Measurements from ENCODE around the gene UBP1.
"Not testable (repeated sequence)": the region's sequence is repeated elsewhere in the genome, so short reads cannot be mapped to it uniquely, and the experiment has no call there.

The UBP1 gene

GRCh38 chr3:33437556-33438283, 2.5 kb downstream of the UBP1 start:
- no peak for DNase-seq (ENCODE audit: low spot score)

DNA sequence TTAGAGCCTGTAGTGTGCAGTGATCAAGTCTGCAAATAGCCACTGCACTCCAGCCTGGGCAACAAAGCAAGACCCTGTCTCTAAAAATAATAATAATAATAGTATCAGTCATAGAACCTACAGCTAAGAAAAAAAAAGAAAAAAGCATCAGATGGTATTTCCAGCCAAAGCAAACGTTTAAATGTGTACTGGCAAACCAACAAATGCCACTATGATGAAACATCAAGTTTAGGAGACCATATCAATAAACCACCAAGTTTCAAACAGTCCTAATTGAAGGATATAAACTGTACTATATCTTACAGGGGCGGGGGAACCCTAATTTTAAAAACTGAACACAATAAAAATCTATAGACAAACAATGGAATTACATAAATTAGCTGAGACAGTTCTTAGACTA, 6.4 kb downstream of the UBP1 start:
- no peak for DNase-seq (ENCODE audit: low spot score)

DNA sequence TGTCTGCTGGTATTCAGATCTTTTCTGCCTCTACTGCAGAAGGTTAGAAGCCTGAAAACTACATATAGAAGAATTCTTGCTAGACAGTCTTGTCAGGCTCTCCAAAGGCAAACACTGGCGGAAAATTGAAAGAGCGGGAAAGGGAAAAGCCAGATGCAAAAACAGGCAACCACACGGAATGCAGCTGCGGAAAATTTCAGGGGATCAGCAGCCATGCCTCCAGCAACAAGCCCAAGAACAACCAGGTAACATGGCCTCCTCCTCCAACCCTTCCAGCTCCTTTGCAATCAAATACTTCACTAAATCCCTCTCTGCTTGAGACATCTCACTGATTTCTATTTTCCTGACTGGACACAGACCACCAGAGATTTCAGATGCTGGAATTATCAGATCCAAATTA, 9.6 kb downstream of the UBP1 start:
- DNase-seq (ENCODE audit: low spot score), result no peak

- no peak for DNase-seq (ENCODE audit: low spot score)
Observed at GRCh38 chr3:33430061-33430460, 10.1 kb downstream of the UBP1 start.

DNA sequence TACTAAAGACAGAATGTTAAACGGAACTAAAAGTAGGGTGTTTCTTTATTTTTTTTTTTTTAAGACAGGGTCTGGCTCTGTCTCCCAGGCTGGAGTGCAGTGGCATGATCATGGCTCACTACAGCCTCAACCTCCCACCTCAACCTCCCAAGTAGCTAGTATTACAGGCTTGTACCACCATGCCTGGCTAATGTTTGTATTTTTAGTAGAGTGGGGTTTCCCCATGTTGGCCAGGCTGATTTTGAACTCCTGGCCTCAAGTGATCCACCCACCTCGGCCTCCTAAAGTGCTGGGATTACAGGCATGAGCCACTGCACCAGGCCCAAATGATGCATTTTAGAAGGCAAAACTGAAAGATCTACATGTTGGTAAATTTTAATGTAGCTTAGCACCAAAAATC, 10.9 kb downstream of the UBP1 start:
- DNase-seq (ENCODE audit: low spot score), result not testable (repeated sequence)

DNA sequence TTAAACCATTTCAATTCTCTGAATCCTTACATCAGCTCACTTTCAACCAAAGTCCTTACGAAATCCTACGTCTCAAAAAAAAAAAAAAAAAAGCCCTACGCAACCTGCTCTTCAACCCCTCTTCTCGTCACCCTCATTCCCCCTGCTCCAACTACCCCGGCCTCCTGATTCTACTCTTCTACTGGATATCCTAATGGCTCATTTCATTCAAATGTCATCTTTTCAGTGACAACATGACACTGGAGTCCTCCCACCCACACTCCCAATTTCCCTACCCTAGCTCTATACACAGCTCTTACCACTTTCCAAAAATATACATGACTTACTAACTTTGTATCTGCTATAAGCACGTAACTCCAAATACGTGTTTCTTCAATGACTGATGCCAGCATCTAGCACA, 11.5 kb downstream of the UBP1 start:
- no peak for DNase-seq (ENCODE audit: low spot score)

DNA sequence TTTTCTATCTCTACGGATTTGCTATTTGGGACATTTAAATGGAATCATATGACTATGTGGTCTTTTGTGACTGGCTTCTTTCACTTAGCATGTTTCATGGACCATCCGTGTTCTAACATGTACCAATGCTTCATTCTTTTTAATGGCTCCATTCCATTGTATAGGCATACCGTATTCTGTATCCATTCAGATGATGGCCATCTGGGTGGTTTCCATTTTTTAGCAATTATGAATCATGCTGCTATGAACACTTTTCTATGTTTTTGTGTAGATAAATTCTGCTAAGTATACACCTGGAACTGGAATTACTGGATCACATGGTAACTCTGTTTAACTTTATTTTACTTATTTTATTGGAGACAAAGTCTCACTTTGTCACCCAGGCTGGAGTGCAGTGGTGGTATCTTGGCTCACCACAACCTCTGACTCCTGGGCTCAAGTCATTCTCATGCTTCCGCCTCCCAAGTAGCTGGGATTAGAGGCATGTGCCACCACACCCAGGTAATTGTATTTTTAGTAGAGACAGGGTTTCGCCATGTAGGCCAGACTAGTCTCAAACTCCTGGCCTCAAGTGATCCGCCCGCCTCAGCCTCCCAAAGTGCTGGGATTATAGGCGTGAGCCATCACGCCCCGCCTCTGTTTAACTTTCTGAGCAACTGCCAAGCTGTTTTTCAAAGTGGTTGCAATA, 13.4 kb downstream of the UBP1 start:
- DNase-seq (ENCODE audit: low spot score), result no peak

DNA sequence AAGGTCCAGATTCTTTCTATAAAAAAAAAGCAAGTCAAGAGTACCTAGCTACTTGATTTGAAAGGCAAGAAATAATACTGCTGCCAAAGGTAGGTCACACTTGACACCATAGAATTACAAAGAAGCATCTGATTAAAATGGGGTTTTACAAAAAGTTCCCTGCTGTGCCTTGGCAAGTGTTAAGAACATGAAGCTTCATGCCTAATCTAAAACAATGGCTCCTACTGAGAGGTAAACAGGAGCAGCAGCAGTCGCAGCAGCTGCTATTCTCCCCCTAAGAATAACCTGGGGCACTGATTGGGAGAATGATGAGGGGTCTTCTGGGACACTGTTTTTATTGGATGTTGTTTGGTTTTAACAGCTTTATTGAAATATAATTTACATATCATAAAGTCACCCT, 14.1 kb downstream of the UBP1 start:
- no peak for DNase-seq (ENCODE audit: low spot score)

DNA sequence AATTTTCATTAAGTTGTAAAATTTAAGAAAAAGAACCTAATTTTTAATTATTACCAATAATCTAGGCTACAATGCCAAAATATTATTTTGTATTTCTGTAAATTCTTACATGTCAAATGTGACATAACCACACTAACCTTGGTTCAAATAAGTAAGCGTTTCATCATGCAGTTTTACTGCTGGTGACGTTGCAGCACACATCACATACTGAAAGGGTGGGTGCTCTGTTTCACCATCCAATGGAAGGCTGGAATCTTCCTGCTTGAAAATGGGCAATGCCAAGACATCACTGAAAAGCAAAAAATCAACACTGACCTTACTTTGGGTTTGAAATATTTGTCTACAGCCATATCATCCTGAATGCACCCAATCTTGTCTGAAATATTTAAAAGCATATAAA, 14.8 kb downstream of the UBP1 start:
- DNase-seq (ENCODE audit: low spot score), result no peak

DNA sequence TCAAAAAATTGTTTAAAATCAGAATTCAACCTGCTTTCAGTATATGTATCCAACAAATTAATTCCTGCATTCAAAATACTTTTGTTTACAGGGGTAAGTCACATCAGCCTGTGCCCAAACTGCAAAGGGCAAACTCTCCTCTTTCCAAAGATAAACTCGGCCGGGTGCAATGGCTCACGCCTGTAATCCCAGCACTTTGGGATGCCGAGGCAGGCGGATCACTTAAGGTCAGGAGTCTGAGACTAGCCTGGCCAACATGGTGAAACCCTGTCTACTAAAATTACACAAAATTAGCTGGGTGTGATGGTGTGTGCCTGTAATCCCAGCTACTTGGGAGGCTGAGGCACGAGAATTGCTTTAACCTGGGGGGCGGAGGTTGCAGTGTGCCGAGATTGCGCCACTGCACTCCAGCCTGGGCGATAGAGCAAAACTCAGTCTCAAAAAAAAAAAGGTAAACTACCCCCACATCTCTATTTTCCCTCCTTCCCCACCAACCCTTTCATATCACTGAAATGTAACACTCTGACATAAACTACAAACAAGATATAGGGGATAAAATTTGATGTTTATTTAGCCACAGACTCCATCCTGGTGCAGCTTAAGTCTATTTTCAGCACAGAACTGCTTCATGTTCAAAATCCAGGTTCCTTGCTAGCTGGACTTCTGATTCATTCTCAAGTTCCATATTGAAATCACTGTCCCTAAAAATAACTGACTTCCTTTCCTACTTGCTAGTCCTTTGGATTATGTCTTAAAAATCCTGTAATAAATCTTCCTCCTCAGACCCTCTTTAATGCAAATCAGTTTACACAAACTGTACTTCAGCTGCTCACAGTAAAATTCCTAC, 15.4 kb downstream of the UBP1 start:
- DNase-seq (ENCODE audit: low spot score), result no peak

DNA sequence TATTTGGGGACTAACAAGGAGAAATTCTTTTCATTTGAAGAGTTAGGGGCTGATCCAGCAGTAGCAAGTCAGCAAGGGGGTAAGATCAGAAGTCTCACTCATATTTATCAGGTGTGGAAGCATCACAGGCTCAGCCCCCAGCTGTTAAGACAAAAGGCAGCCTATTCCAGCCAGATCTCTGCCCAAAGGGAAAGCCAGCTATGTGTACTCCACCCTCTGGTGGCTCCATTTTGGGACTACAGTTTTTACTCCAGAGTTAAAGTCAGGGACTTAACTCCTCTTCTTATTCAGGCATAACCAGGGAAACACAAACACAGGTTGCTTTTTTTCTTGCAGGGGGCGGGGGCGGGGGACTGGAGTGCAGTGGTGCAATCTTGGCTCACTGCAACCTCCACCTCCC, 19.2 kb downstream of the UBP1 start:
- DNase-seq (ENCODE audit: low spot score), result no peak

GRCh38 chr3:33419948-33420347, 20.3 kb downstream of the UBP1 start:
- no peak for DNase-seq (ENCODE audit: low spot score)

GRCh38 chr3:33417066-33417673, 23.0 kb downstream of the UBP1 start:
- no peak for DNase-seq (ENCODE audit: low spot score)

DNA sequence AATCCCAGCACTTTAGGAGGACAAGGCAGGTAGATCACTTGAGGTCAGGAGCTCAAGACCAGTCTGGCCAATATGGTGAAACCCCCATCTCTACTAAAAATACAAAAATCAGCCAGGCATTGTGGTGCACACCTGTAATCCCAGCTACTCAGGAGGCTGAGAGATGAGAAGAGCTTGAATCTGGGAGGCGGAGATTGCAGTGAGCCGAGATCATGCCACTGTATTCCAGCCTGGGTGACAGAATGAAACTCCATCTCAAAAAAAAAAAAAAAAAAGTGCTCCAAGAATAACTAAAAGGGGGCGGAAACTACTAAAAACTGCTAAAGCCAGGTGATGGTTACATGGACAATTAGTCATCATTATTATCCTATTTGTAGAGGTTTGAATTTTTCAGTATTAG, 29.4 kb downstream of the UBP1 start:
- not testable (repeated sequence) for DNase-seq (ENCODE audit: low spot score)

- DNase-seq (ENCODE audit: low spot score), result no peak
Observed at GRCh38 chr3:33403756-33404155, 36.4 kb downstream of the UBP1 start.

DNA sequence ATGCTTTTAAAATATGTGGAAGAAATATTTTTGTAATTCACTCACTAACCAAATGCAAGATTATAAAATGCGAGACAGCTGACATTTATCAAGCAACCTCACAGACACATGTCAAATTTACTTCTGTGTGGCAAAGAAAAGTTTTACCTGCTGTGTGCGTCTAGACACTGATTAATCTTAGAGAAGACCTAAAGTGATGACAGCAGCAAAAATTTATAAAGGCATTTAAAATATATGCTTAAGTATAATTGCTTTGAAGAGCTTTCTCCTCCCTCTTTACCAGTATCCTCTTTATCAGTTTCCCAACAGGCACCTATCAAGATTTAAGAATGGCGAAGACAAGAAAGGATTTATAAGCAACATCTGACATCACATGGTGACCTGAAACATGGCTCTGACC, 37.3 kb downstream of the UBP1 start:
- DNase-seq (ENCODE audit: low spot score), result no peak

DNA sequence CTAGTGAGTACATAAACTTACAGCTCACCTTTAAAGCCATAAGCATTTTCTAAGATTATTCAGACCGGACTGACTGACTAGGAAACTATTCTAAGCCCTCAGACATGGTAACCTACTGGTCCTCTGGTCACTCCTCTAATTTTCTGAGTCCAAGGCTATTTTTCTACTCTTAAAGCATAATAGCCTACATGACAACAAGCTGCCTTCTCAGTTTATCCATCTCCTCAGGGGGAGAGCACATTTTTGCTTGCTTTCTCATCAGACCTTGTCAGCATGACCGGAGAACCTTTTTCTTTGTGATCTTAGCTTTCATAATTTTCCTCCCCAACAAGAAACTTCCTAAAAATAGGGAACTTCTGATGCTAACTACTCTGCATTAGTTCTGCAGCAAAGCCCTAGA, 38.4 kb downstream of the UBP1 start:
- DNase-seq (ENCODE audit: low spot score), result no peak

DNA sequence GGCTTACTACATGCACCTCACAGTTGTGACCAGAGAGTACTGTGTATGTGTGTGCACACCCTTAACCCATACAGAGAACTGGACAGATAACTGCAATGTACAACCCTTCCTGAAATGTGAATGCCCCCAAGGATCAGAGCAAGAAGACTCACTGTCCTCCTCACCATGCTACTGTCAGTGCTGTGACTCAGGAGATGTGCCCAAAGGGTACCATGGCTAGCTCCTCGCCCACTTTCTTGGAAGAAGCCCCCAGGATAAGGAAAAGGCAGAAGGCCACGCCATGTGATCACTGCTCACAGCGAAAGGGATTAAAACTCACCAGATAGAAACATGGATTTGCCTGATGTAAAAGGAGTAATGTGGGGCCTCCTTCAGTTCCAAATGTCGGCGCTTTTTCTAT, 41.8 kb downstream of the UBP1 start:
- no peak for DNase-seq (ENCODE audit: low spot score)

DNA sequence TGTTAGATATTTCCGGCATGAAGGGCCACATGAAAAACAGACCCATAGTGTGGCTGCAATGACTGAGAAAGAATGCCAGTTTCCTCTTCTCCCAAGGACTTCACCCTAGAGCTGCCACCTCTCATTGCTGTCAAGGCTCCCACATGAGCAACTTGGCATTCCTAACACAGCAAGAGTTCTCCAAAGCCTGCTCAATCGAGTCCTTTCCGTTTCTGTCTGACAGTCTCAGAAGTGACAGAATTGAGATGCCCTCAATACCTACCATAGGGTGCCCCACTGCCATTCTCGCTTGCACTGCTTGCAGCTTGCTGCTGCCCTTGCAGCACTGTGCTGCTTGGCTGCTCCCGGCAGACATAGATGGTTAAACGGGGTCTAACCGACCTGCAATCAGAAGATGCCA, 44.3 kb downstream of the UBP1 start:
- DNase-seq (ENCODE audit: low spot score), result no peak

DNA sequence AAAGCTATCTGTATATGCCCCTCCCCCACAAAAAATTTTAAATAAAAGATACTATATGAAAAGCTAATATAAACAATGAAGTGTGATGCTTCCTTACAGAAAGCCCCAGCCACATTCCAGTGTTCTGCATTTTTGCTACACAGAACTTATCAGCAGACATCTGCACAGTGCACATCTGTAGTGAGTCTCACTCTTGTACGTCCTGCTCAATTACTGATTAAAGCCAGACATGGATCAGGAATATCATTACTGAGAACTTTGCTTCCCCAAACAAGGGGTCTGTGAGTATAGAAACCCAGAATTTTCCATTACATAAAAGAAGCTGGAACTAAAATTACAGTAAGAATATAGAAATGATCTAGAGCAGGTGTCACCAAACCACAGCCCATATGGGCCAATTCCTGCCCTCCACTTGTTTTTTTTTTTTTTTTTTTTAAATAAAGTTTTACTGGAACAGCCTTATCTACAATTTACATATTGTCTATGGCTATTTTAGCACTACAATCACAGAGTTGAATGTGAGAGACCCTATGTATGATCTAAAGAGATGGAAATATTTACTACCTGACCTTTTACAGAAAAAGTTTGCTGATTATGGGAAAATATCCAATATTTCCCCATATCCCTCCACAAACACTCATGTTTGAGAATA, 45.7 kb downstream of the UBP1 start:
- no peak for DNase-seq (ENCODE audit: low spot score)

GRCh38 chr3:33392703-33393125, 47.5 kb downstream of the UBP1 start:
- DNase-seq (ENCODE audit: low spot score), result no peak

DNA sequence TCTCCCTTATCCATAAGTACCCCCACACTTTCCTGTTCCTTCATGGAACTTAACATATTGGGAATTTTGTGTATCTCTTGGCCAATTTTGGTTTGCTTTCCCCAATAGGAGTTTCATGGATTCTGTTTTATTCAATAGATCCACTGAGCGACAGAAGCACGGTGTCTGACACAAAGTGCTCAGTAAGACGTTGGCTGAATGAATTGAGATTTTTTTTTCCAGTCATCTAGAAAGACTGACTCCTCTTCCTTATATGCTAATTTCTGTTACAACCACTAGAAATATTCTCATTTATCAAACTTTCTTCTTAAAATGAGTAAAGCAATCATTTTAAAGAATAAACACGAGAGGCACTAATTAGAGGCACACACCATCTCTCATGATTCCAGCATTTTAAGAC, 48.1 kb downstream of the UBP1 start:
- DNase-seq (ENCODE audit: low spot score), result no peak

All from CD4-positive, alpha-beta T cell treated with Interleukin-15 for 4 hours (primary cell).